Measurements from ENCODE around the gene STMP1.
"Not testable (repeated sequence)": the region's sequence is repeated elsewhere in the genome, so short reads cannot be mapped to it uniquely, and the experiment has no call there.

Gene STMP1

DNA sequence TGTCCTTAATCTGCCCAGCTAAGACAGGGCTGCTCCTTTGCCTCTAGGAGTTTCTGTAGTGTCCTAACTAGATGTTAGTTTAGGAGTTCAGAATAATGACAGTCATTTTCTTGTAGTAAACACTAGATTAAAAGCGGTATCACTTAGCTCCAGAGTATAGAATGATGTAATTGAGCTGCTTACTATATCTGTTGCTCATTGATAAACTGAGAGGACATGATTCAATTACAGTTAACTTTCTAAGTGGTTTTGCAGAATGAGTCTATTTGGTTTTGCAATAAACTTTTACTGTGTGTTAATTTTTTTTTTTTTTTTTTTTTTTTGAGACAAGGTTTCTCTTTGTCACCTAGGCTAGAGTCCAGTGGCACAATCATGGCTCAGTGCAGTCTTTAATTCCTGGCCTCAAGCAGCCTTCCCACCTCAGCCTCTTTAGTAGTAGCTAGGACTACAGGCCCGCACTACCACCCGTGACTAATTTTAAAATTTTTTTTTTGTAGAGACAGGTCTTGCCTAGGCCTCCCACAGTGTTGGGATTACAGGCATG is 1.8 kb downstream of the STMP1 start:
- no peak for DNase-seq (ENCODE audit: low spot score)

DNA sequence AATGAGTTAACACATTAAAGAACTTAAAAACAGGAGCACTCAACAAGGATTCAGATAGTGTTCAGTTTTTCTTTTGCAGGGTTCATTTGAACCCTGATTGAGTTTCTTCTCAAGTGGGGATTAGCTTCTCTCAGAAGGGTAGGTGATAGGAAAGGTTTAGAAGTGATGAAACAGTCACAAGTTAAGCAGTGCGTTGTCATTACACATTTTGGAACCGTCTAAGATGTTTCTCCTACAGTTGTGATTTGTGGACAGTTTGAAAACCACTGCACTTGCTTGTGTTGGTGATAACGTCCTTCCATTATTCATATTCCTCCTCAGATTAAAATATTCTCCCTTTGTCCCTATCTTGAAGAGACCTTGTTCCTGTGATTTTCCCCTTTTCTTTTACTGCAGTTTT is 2.7 kb downstream of the STMP1 start:
- no peak for DNase-seq (ENCODE audit: low spot score)

DNA sequence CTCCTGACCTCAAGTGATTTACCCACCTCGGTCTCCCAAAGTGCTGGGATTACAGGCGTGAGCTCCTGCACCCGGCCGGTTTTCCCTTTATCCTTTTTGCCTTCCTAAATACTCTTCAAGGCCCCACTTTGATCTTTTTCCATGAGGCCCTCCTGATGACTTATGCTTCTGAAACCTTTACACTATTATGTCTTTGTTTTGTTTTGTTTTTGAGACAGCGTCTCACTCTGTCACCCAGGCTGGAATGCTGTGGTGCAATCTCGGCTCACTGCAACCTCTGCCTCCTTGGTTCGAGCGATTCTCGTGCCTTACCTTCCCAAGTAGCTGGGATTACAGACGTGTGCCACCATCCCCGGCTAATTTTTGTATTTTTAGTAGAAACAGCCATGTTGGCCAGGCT is 3.8 kb downstream of the STMP1 start:
- DNase-seq (ENCODE audit: low spot score), result no peak

DNA sequence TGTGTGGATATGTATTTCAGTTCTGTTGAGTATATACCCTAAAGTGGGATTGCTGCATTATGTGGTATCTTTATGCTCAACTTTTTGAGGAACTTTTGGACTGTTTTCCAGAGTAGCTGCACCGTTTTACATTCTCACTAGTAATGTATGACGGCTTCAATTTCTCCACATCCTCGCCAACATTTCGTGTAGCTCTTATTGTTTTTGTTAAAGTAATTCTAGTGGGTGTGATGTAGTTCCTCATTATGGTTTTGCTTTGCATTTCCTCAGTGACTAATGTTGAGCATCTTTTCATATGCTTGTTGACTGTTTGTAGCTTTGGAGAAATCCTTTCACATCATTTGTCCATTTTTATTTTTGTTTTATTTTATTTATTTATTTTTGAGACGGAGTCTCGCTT is 4.5 kb downstream of the STMP1 start:
- DNase-seq (ENCODE audit: low spot score), result no peak

DNA sequence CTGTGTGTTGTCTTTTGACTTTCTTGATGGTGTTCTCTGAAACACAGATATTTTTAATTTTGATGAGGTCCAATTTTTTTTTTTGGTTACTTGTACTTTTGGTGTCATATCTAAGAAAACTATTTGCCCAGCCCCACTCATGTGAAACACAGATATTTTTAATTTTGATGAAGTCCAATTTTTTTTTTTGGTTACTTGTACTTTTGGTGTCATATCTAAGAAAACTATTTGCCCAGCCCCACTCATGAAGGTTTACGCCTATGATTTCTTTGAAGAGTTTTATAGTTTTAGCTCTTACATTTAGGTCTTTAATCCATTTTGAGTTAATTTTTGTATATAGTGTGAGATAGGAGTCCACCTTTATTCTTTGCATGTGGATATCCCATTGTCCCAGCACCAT is 5.3 kb downstream of the STMP1 start:
- DNase-seq (ENCODE audit: low spot score), result not testable (repeated sequence)

DNA sequence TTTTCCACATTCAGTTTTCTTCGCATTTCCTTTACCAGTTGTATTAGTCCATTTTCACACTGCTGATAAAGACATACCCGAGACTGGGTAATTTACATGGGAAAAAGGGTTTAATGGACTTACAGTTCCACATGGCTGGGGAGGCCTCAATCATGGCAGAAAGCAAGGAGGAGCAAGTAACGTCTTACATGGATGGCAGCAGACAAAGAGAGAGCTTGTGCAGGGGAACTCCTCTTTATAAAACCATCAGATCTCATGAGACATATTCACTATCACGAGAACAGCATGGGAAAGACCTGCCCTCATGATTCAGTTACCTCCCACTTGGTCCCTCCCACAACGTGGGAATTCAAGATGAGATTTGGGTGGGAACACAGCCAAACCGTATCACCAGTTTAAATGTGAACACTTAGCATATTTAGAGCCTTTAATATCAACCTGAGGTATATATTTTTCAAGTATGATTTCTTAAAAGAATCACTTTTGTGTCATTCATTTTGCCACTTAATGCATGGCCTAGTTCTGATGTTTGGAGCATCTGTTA is 6.6 kb downstream of the STMP1 start:
- not testable (repeated sequence) for DNase-seq (ENCODE audit: low spot score)

DNA sequence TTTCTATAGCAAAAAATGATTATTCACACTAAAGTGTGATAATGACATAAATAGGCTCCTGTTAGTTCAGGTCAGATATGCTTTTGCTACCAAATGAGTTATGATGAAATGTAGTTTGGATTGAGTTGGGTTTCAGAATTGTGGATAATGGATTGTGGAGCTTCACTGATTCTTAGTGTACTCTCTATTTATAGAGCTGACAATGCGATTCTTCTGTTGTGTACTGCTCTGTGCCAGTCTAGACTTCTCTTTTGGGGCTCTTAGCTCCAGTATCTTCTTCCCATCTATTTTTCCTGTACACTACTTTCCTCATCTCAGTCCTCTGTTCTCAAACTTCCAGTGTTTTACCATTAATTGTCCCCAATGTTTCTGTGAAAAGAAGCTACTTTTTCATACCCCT is 7.5 kb downstream of the STMP1 start:
- no peak for DNase-seq (ENCODE audit: low spot score)

DNA sequence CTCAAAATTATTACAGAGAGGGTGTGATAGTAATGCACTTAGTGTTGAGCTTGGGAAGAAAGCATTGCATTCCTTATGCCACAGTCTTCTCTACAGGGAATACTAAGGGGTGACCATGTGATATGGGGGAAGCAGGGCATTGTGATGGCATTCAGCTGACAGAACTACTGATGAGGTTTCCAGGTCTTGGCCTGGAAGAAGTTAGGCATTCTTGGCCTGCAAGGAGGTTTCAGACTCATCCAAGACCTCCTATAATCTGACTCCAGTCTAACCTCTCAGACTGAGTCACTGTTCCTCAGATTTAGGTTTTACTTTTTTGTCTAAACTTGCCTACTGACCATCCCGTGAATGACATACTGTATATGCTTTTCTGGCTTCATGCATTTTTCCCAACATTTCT is 7.9 kb downstream of the STMP1 start:
- no peak for DNase-seq (ENCODE audit: low spot score)

DNA sequence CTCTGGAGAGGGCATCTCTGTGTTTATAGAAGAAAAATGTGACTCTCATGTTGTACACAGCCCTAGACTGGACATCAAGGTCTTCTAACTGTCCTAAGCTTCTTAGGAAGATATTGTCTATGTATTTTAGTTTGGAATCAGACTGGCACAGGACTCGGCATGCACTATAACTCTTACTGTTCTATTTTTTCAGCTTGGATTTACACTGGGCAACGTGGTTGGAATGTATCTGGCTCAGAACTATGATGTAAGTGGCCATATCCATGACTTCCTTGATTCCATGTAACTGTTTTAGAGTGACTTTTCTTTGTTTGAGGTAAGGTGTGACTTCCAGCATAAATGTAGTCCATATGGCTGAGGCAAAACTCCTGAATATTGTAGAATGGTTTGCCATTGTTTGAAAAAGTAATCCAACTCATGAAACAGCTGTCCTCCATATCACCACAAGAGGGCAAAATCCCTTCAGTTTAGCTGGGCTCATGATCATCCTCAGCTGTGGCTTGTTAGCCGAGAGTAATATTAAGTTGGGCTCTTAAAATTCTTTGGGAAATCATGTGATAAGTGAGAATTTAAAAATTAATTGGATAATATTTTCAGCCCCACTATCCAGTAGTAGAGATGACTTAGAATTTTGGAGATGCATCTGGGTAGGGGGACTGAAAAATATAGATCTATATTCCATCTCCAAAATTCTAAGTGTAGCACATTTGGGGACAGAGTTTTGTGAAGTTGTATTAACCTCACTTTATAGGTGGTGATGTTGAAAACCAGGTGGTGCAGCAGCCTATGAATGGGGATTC is 10.4 kb downstream of the STMP1 start:
- DNase-seq (ENCODE audit: low spot score), result peak; percentile 36

DNA sequence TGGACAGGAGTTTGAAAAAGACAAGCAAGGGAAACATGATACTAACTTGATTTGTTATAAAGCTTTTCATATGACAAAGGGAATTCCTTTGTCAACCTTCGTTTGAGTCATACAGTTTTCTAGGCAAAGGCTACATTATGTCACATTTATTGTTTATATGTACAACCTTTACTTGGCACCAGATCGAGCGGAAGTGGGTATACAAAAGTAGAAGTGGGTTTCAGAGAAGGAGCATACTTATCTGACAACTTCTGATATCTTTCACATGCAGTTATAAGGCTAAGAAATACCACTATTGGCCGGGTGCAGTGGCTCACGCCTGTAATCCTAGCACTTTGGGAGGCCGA is 11.0 kb downstream of the STMP1 start:
- DNase-seq (ENCODE audit: low spot score), result no peak

DNA sequence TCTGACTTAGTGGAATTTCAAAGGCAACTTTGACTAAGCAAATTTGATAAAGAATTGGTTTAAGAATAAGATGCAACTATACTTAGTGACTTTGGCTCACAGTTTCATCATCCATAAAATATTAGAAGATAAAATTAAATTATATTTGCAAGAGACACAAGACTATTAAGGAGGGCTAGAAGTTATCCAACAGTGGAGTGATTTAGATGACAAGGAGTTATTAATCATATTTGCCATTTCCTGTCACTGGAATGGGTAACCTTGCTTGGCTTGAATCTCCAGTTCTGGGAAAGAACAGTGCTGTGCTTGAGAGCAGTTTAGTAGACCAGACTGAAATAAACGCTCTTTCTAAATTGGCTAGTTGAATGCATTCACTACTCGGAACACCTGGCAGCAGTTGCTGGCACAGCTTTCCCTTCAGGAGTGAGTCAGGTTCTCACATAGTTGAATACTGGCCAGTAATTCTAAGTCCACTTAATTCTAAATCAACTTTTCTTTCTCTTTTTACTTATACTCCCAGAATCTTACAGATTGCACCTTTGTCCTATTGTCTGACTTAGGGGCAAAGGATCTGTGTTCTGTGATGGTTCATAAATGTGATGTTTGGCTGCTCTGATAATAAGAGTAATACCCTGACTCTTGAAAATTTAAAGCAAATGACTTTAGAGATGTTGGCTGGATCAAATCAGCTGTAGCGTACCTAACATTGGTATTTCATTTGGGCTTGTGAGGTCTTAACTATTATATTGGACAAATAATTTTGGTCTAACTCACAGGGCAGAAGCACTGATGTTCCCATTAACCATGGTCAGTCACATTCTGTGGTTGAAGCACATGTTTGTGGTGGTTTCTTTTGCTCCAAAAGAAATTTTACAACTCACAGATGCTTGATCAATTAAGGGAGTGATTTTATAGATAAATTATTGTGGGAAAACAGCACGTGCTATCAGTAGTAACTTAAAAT is 16.6 kb downstream of the STMP1 start:
- no peak for DNase-seq (ENCODE audit: low spot score)

DNA sequence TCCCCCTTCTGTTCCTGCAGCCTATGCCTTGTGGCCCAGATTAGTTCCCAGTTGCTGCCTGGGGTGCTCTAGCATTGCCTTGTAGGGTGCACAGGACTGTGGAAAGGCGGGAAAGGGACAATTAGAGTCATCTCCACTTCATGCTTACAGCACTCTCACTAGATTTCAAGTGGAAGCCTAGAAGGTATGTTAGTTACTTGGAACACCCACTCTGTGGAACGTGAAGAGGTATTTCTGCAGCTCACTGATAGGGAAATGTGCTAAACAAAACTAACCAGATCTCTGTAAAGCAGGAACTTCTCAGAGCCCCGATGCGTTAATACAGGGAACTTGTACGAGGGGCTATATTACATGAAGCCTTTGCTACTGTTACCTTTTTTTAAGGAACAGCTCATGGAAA is 19.4 kb downstream of the STMP1 start:
- no peak for DNase-seq (ENCODE audit: low spot score)

DNA sequence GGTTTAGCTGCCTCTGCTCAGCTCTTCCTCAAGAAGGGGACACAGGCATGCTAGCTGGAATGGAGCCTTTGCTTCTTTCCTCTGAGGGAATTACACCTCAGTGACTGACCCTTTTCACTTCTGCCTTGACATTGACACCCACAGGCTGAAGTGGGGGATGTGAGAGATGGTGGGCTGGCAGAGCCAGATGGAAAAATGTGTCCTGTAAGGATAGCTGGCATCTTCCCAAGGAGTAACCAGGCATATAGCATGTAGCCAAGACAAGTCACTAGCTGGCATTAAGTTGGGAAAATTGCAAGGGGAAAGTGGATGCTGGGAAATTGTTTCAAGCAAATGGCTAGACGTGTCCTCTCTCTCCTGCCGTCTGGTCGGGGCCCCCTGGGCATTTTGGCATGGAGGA is 19.9 kb downstream of the STMP1 start:
- no peak for DNase-seq (ENCODE audit: low spot score)

DNA sequence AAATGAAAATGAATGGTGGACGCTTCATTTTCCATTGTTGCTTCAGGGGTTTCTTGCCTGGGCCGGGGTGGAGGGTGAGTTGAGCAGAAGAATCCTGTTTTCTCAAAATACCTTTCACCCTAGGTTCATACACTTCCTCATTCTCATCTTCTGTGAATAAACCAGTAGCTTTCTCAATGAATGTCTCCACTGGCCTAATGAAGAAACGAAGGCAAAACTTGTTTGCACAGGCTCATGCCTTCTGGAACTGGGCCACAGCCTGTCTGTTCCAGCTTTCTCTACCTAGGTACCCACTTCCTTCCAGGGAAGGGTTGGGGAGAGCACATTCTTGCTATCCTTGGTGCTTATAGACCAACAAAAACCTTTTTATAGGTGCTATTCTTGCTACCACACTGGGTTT is 21.3 kb downstream of the STMP1 start:
- DNase-seq (ENCODE audit: low spot score), result no peak

DNA sequence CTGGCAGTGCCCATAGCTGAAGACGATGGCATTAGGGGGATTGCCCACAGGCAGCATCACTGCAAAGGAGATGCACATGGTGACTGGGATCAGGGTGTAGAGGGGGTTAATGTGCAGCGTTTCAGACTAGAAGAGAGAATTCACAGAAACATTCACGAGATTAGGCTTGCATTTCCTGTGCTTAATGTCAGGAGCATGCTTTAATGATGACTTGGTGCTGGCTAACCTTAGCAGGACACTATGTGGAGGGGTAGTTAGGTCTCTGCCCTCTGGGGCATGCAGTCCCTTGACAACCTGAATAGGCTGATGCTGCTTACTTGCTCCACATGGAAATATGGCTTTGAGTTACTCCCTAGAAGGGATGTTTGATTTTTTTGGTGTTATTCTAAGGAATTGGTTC is 21.8 kb downstream of the STMP1 start:
- DNase-seq (ENCODE audit: low spot score), result no peak

DNA sequence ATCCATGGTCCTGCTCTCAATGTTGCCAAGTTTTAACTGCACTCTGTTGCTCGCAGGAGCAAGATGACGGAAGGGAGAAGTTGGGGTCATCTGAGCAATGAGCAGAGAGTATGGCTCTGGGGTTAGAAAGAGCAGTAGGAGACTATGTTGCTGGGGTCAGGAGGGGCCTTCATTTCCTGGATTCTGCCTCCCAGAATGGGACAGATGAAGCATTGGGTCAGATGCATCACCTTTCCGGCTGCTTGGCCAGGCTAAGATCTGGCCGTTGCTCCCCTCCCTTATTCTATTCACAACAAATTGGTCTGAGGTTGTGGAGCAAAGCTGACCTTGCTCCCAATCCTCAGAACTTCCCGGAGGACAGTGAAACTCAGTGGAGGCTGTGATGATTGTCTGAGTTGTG is 22.4 kb downstream of the STMP1 start:
- DNase-seq (ENCODE audit: low spot score), result no peak

DNA sequence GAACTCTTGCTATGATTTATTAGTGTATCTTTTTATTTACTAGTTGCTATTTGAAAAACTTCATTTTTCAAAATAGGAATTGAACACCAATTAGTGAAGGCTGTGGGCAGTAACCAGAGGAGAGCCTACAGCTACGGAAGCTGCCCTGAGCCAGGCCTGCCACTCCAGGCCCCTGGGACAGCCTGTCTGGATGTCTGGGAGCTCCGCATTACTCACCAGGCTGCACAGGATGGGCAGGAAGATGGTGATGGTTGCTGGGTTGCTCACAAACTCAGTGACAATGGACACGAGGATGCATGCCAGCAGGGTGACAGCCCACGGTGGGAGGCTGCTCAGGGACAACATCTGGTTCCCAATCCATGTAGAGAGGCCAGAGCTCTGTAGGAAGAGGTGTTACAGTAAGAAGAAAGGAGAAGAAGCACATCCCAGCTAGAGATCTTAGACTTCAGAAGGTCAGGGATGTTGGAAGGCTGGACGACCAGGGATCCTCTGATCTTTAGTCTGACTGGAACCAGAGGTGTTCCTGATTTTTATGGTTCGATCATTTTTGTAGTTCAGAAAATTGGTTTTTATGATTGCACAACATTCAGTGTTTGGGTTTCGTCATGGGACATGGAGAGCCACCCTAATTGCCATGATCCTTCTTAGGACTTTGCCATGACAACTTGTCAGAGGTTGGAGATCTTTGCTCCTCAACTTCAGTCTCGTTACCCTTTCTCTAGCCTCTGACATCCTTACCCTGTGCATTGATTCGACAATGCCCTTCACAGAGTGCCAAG is 23.2 kb downstream of the STMP1 start:
- DNase-seq (ENCODE audit: low spot score), result no peak

DNA sequence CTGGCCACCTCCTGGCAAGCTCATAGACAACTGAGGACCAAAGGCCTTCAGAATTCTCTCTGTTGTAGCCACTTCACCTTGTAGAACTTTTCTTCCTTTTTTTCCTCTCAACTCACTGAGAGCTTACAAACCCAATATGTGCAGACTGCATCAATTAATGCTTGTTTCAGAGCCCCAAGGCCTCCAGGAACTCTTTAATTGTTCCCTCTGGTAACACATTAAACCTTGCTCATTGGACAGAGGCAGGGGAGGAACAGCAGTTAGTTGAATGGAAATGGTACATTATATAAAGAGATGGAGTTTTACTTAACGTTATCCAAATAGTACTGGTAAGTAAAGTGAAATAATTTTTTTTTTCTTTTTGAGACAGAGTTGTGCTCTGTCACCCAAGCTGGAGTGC is 25.2 kb downstream of the STMP1 start:
- DNase-seq (ENCODE audit: low spot score), result no peak

DNA sequence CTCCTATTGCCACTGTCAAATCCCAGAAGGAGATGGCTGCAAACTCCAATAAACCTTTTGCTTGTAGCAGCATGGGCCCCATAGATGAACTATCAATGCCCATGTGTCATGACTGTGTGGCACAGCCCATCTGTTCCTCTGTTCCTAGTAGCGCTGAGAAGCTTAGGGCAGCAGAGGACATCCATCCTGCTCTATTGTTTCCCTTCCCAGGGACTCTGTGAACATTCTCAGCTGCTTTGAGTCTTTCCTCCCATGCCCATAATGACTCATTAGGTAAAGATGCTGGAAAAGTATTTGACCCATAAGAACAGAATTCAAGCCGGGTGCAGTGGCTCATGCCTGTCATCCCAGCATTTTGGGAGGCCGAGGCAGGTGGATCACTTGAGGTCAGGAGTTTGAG is 28.3 kb downstream of the STMP1 start:
- DNase-seq (ENCODE audit: low spot score), result no peak

DNA sequence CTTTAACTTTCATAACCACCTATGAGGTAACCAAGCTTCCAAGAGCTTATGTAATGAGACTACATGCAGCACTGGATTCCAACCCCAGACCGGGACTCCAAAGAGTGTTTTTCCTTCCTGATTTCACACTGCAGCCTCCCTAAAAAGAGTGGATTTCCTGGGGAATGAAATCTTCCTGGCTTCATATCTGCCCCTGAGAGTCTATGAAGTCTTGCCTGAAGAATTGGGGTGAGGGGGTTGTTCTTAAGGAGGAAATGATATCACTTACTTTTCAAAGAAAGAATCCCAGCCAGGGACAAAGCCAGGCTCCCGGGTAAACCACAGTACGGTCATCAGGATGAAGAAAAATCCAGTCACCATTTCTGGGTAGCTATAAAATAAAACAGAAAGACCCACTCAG is 29.7 kb downstream of the STMP1 start:
- no peak for DNase-seq (ENCODE audit: low spot score)

DNA sequence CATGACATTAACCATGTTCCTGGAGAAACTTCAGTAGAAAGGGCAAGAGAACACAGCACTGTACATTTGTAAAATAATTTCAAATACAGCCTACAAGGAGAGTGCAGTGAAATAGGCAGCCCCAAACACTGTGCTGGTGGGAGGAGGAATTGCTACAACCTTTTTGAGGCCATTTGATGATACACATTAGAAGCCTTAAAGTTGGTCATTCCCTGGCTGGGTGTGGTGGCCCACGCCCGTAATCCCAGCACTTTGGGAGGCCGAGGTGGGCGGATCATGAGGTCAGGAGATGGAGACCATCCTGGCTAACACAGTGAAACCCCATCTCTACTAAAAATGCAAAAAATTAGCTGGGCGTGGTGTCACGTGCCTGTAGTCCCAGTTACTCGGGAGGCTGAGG is 30.3 kb downstream of the STMP1 start:
- not testable (repeated sequence) for DNase-seq (ENCODE audit: low spot score)

DNA sequence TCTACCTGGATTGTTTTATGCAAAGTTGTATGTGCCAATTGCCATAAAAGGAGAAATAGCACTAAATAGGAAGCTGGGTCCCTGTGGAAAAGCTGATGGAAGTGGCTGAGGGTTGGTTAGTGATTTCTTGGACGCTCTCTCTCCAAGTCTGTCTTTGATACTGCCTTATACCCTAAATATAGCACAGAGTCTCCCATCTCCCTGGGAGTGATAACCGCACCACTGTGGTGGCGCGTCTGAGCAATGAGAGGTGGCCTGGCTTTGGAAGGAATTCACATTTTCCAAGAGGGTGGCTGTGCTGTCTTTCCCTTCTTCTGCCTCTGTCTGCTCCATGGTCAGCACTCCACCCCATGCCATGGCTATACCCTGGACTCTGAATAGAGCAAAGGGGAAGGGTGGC is 31.2 kb downstream of the STMP1 start:
- DNase-seq (ENCODE audit: low spot score), result no peak

All from LoVo (cell line).